ENCODE results near the gene TBXAS1. TPM values are rescaled to one million over a fixed set of nuclear protein-coding genes. Genes with fewer than 3 reads are reported as not detected.

The TBXAS1 gene
- total and polyA plus RNA-seq, 8 donors, result 0.74 to 18.4 (median 2.2) TPM

DNA sequence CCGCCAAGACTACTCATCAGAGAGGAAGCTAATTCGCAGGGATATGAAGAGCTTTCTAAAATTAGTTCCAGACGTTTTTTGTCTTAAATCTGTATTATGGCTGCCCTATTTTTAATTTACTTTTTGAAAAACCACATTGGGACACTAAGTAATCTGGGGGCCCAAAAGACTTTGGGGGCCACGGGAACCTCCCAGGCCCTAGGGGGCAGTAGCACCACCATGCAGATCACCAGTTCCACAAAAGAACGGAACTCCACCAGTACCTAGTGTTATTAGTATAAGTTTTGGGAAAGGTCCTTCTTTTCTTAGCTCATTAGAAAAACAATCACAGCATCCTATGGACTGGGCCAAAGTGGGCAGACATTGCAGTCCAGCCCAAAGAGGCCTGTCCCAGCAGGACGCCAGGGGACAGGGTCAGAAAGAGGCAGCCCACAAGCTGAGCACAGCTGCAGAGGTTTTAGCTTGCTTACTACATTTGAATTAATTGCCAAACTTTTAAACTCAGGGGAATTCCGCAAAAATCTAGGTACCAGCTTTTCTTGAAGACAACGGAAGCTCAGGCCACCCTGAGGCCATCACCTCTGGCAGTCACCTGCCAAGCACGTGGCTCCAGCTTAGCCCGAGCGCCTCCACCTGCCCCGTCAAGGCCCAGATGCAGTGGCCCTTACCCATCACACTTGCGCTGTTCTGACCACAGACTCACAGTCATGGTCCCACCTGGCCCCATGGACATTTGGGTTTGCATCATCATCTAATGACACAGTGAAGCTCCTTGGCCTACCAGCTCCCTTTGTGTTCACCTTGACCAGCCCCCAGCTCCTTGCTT lies 158.8 kb downstream of the TBXAS1 start:
- FAIRE-seq, result no peak
- Histone ChIP-seq H3K27me3 (no peaks in the 10 kb centered on the region), H3K9me3 (no peaks in the 10 kb centered on the region), H3K36me3 (no peaks in the 10 kb centered on the region), H3K27ac (no peak overlapping the region), H3K4me3 (no peak overlapping the region), H3K4me1 (no peaks in the 10 kb centered on the region)
- intact Hi-C loops (cut with DNase I), result no loop called here
- no peak for DNase-seq
- no peak for ATAC-seq
- TF ChIP-seq, protein P1, sequence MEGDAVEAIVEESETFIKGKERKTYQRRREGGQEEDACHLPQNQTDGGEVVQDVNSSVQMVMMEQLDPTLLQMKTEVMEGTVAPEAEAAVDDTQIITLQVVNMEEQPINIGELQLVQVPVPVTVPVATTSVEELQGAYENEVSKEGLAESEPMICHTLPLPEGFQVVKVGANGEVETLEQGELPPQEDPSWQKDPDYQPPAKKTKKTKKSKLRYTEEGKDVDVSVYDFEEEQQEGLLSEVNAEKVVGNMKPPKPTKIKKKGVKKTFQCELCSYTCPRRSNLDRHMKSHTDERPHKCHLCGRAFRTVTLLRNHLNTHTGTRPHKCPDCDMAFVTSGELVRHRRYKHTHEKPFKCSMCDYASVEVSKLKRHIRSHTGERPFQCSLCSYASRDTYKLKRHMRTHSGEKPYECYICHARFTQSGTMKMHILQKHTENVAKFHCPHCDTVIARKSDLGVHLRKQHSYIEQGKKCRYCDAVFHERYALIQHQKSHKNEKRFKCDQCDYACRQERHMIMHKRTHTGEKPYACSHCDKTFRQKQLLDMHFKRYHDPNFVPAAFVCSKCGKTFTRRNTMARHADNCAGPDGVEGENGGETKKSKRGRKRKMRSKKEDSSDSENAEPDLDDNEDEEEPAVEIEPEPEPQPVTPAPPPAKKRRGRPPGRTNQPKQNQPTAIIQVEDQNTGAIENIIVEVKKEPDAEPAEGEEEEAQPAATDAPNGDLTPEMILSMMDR (IDR thresholded peaks at IDR 0.05), result no peak
- WGBS, 2 donors, result 81 to 83% methylated on average over 13 of the region's 13 CpGs

DNA sequence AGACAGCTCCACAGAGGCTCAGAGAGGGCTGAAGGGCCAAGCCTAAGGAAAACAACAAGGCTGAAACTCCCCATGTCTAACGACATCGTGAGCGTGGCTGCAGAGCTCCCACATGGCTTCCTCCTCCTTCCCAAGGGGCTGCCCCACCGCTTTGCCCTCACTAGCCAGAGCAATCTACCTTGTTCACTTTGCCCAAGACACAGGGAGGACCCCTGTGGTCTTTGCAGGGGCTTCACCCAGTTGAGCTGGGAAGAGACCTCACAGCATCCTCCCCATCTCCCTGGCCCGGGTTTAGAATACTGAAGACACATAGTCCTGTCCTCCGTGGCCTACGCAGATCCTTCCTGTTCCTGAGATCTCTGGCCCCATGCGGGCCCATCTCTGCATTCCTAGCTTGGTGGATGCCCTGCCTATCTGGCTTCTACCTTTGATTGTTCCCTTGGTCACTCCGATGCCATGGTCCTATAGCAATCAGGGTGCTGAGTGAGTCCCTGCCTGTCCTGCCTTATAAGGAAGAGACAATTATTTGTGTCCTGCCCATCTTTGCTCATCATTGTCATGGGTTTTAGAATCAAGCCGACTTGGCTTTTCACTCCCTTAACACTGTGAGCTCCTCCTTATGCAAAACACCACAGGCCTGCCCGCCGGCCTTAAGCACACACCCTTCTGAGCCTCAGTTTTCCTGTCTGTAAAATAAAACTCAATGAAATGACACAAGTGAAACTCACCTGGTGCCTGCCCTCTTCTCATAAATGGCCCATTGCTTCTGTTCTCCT lies 160.5 kb downstream of the TBXAS1 start:
- intact Hi-C loops (cut with DNase I), result loop anchor here in 1 of 3 donors (10.0 kb wide), 1 partner anchor 215 kb away; the partner anchor contains the start of gene HIPK2
- Histone ChIP-seq H3K36me3 (no peaks in the 10 kb centered on the region), H3K4me1 (no peaks in the 10 kb centered on the region), H3K9me3 (no peaks in the 10 kb centered on the region), H3K27ac (no peak overlapping the region), H3K4me3 (no peak overlapping the region), H3K27me3 (no peaks in the 10 kb centered on the region)
- 90 to 93% methylated on average over 12 of the region's 12 CpGs for WGBS, 2 donors
- TF ChIP-seq, protein P1 (IDR thresholded peaks at IDR 0.05), result no peak
- no peak for DNase-seq
- no peak for FAIRE-seq
- no peak for ATAC-seq

GRCh38 chr7:139990142-139990535 lies 161.1 kb downstream of the TBXAS1 start:
- no peak for FAIRE-seq
- no peak for DNase-seq
- H3K27me3 ChIP-seq, result no peaks in the 10 kb centered on the region
- intact Hi-C loops (cut with DNase I), result loop anchor here in 1 of 3 donors (10.0 kb wide), 1 partner anchor 215 kb away; the partner anchor contains the start of gene HIPK2
- H3K4me3 ChIP-seq, result no peak overlapping the region
- ATAC-seq, result no peak
- H3K27ac ChIP-seq, result no peak overlapping the region
- no peaks in the 10 kb centered on the region for H3K36me3 ChIP-seq
- TF ChIP-seq, protein P1 (IDR thresholded peaks at IDR 0.05), result no peak
- H3K4me1 ChIP-seq, result no peaks in the 10 kb centered on the region
- H3K9me3 ChIP-seq, result no peaks in the 10 kb centered on the region
- 84 to 88% methylated on average over 10 of the region's 10 CpGs for WGBS, 2 donors

DNA sequence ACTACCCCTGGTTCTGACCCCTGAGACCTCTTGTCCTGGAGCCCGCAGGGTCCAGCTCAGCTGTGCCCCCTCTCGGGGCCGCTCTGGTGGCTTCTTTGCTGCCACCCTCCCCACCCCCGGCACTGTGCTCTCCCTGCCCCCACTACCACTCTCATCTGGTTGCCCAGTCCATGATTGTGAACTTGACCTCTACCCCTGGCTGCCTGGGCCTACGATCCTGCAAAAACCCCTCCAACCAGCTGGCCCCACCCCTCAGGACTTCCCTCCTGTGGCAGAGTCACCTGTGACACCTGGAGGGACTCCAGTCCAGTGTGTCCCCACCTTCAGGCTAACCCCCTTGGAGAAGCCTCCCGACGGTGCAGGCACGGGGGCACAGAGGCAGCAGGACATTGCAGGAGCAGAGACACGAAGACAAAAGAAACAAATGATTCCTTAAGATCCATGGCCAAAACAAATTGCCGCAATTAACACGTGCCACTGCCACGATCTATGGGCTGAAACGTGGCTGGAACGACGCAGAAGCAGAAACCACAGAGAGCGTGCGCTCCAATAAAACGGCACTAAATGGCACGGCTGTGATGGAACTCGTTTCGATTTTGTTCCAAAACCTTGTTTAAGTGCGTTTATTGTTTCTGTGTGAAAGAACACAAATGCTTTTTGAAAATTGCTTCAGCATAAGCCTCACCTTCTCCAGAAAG lies 161.7 kb downstream of the TBXAS1 start:
- TF ChIP-seq, protein P1 (IDR thresholded peaks at IDR 0.05), result no peak
- ATAC-seq, result no peak
- no peak for FAIRE-seq
- intact Hi-C loops (cut with DNase I), result loop anchor here in 1 of 3 donors (10.0 kb wide), 1 partner anchor 216 kb away; the partner anchor contains the start of gene HIPK2
- no peaks in the 10 kb centered on the region for H3K9me3 ChIP-seq
- H3K4me3 ChIP-seq, result no peak overlapping the region
- DNase-seq, result no peak
- no peaks in the 10 kb centered on the region for H3K4me1 ChIP-seq
- H3K27me3 ChIP-seq, result no peaks in the 10 kb centered on the region
- H3K36me3 ChIP-seq, result no peaks in the 10 kb centered on the region
- WGBS, 2 donors, result 90 to 93% methylated on average over 22 of the region's 22 CpGs
- no peak overlapping the region for H3K27ac ChIP-seq
